RWPE2 (cell line): Measurements from ENCODE around the gene YJU2.

ENCODE experiments used
- ATAC-seq: fragments of 200-7000 bp; cut with Tn5 transposase; 3 replicates; pipeline ENCODE4 v1.9.1; 2021; ENCODE audit warnings: low read depth
- DNase-seq: peaks from one replicate; pipeline ENCODE4 v3.0.0-alpha.2; 2020; ENCODE audit warnings: low spot score
- H3K27ac ChIP-seq: fragments of 450-650 bp; 2 replicates; pipeline ENCODE4 v1.5.1; 2017; ENCODE audit warnings: mild to moderate bottlenecking; ENCODE audit not compliant: poor library complexity, severe bottlenecking
- H3K27me3 ChIP-seq: fragments of 250-450 bp; sonication (Bioruptor Pico); 2 replicates; pipeline ENCODE4 v1.5.1; 2021; ENCODE audit warnings: mild to moderate bottlenecking, moderate library complexity; ENCODE audit not compliant: insufficient read depth, poor library complexity, severe bottlenecking
- H3K36me3 ChIP-seq: fragments of 250-450 bp; sonication (Bioruptor Pico); 2 replicates; pipeline ENCODE4 v1.5.1; 2020; ENCODE audit warnings: low read depth, mild to moderate bottlenecking, moderate library complexity
- H3K4me1 ChIP-seq: fragments of 250-450 bp; sonication (Bioruptor Pico); 2 replicates; pipeline ENCODE4 v1.5.1; 2021; ENCODE audit warnings: mild to moderate bottlenecking, moderate library complexity; ENCODE audit not compliant: insufficient read depth, poor library complexity, severe bottlenecking
- H3K4me3 ChIP-seq: fragments of 250-450 bp; sonication (Bioruptor Pico); 2 replicates; pipeline ENCODE4 v1.5.1; 2021; ENCODE audit warnings: mild to moderate bottlenecking, moderate library complexity; ENCODE audit not compliant: severe bottlenecking
- H3K9me3 ChIP-seq: fragments of 250-450 bp; sonication (Bioruptor Pico); 2 replicates; pipeline ENCODE4 v1.5.1; 2021; ENCODE audit warnings: mild to moderate bottlenecking, moderate library complexity; ENCODE audit not compliant: severe bottlenecking
- CTCF ChIP-seq: fragments of 450-650 bp; IDR thresholded peaks from one replicate; pipeline ENCODE4 v1.5.1; 2017; ENCODE audit warnings: mild to moderate bottlenecking, moderate library complexity; ENCODE audit not compliant: poor library complexity, severe bottlenecking

The YJU2 gene

GRCh38 chr19:4258181-4258580, 11.3 kb downstream of the YJU2 start:
- Histone ChIP-seq H3K27me3 (no peaks in the 10 kb centered on the region), H3K9me3 (no peaks in the 10 kb centered on the region), H3K4me1 (no peaks in the 10 kb centered on the region), H3K27ac (no peak overlapping the region), H3K4me3 (no peak overlapping the region), H3K36me3 (peaks cover 45% of the 10 kb centered on the region)
- no peak for DNase-seq
- TF ChIP-seq CTCF: no peak
- ATAC-seq: no peak

- H3K27ac ChIP-seq: no peak overlapping the region
- DNase-seq: no peak
- no peaks in the 10 kb centered on the region for H3K27me3 ChIP-seq
- no peak for TF ChIP-seq CTCF
- H3K4me1 ChIP-seq: no peaks in the 10 kb centered on the region
- no peak for ATAC-seq
- H3K9me3 ChIP-seq: no peaks in the 10 kb centered on the region
- H3K36me3 ChIP-seq: peaks cover 23% of the 10 kb centered on the region
- no peak overlapping the region for H3K4me3 ChIP-seq
Observed at GRCh38 chr19:4260613-4261191, 13.8 kb downstream of the YJU2 start.

- ATAC-seq: no peak
- H3K9me3 ChIP-seq: no peaks in the 10 kb centered on the region
- no peak overlapping the region for H3K4me3 ChIP-seq
- DNase-seq: no peak
- H3K27ac ChIP-seq: no peak overlapping the region
- peaks cover 30% of the 10 kb centered on the region for H3K36me3 ChIP-seq
- no peaks in the 10 kb centered on the region for H3K4me1 ChIP-seq
- no peak for TF ChIP-seq CTCF
- H3K27me3 ChIP-seq: no peaks in the 10 kb centered on the region
Observed at GRCh38 chr19:4264812-4265211, 17.9 kb downstream of the YJU2 start.

- Histone ChIP-seq H3K27ac (no peak overlapping the region), H3K9me3 (no peaks in the 10 kb centered on the region), H3K4me1 (no peaks in the 10 kb centered on the region), H3K27me3 (no peaks in the 10 kb centered on the region), H3K36me3 (peaks cover 24% of the 10 kb centered on the region), H3K4me3 (no peak overlapping the region)
- ATAC-seq: no peak
- TF ChIP-seq CTCF: no peak
- no peak for DNase-seq
Observed at GRCh38 chr19:4266253-4267000, 19.5 kb downstream of the YJU2 start.
